GM23248 (cell line): ENCODE measurements around the gene LST1. TPM values are rescaled to one million over a fixed set of nuclear protein-coding genes. Genes with fewer than 3 reads are reported as not detected.

Experiments
- DNase-seq: peaks from one replicate; pipeline ENCODE4 v3.0.0-alpha.2; 2015
- H2AFZ ChIP-seq: fragments of 200-600 bp; sonication (generic); 2 replicates; pipeline ENCODE4 v1.6.1; 2016; ENCODE audit warnings: antibody characterized with exemption
- H3F3A ChIP-seq: fragments of 200-600 bp; sonication (generic); 2 replicates; pipeline ENCODE4 v1.6.1; 2016; ENCODE audit warnings: mild to moderate bottlenecking, antibody characterized with exemption, mixed run types; ENCODE audit not compliant: insufficient read depth
- H3K27ac ChIP-seq: fragments of 200-600 bp; sonication (generic); 2 replicates; pipeline ENCODE4 v1.5.1; 2016; ENCODE audit warnings: mild to moderate bottlenecking
- H3K27me3 ChIP-seq: fragments of 200-600 bp; sonication (generic); replicated peaks from 2 replicates; pipeline ENCODE4 v1.6.1; 2016; ENCODE audit warnings: mild to moderate bottlenecking; ENCODE audit not compliant: insufficient read depth
- H3K36me3 ChIP-seq: fragments of 200-600 bp; sonication (generic); 2 replicates; pipeline ENCODE4 v1.6.1; 2016; ENCODE audit warnings: low read depth, mild to moderate bottlenecking
- H3K4me1 ChIP-seq: fragments of 200-600 bp; sonication (generic); 2 replicates; pipeline ENCODE4 v1.6.1; 2016; ENCODE audit warnings: mild to moderate bottlenecking; ENCODE audit not compliant: insufficient read depth
- H3K4me2 ChIP-seq: fragments of 200-600 bp; sonication (generic); one replicate; pipeline ENCODE4 v1.6.1; 2016; ENCODE audit warnings: mild to moderate bottlenecking; ENCODE audit not compliant: unreplicated experiment
- H3K4me3 ChIP-seq: fragments of 200-600 bp; sonication (generic); 2 replicates; pipeline ENCODE4 v1.5.1; 2016; ENCODE audit warnings: mild to moderate bottlenecking
- H3K79me2 ChIP-seq: fragments of 200-600 bp; sonication (generic); 2 replicates; pipeline ENCODE4 v1.6.1; 2016; ENCODE audit warnings: mild to moderate bottlenecking; ENCODE audit not compliant: insufficient read depth
- H3K9ac ChIP-seq: fragments of 200-600 bp; sonication (generic); 2 replicates; pipeline ENCODE4 v1.6.1; 2016; ENCODE audit warnings: mild to moderate bottlenecking
- H3K9me2 ChIP-seq: fragments of 200-600 bp; sonication (generic); 2 replicates; pipeline ENCODE4 v1.6.1; 2016; ENCODE audit warnings: mixed run types, mild to moderate bottlenecking, moderate library complexity; ENCODE audit not compliant: insufficient read depth
- H3K9me3 ChIP-seq: fragments of 200-600 bp; sonication (generic); one replicate; pipeline ENCODE4 v1.6.1; 2017; ENCODE audit warnings: low read depth
- H4K20me1 ChIP-seq: fragments of 200-600 bp; sonication (generic); 2 replicates; pipeline ENCODE4 v1.6.0; 2016; ENCODE audit not compliant: insufficient read depth
- EZH2 ChIP-seq: fragments of 200-600 bp; sonication (generic); IDR thresholded peaks from 2 replicates; pipeline ENCODE4 v1.6.1; 2018; ENCODE audit warnings: antibody characterized with exemption, mild to moderate bottlenecking; ENCODE audit not compliant: insufficient read depth, poor library complexity, severe bottlenecking
- EZH2phosphoT487 ChIP-seq: fragments of 200-600 bp; sonication (generic); IDR thresholded peaks from 2 replicates; pipeline ENCODE4 v1.6.1; 2018; ENCODE audit warnings: antibody characterized with exemption, moderate library complexity, mild to moderate bottlenecking, low read depth; ENCODE audit not compliant: insufficient read depth
- WGBS, 2 experiments: methylation state at CpG; one replicate each; pipeline ENCODE4 v1.1.6; 2015 to 2017; ENCODE audit warnings: low lambda C conversion rate in 2 of 2, low coverage in 1 of 2; ENCODE audit errors: missing lambda C conversion rate in 2 of 2; 5-methylcytosine and 5-hydroxymethylcytosine counted together
- in situ Hi-C: fragments of 300-500 bp; cut with MboI; formaldehyde crosslinking; loops from 2 replicates; pipeline ENCODE4 v1.15.0; 2020
- polyA plus RNA-seq: library from polyadenylated mRNA; unstranded; fragments of >200 nt; fragmentation: Nextera tagmentation; extraction: Ambion mirVana; gene quantifications from 2 replicates; pipeline ENCODE4 v1.2.1, GENCODE V29; 2016
- total RNA-seq: library from RNA; depleted of rRNA; stranded (reverse); fragments of >200 nt; shearing (Covaris generic); gene quantifications from 2 replicates; pipeline ENCODE4 v1.2.3, GENCODE V29; 2014

Gene LST1
- total and polyA plus RNA-seq, 2 experiments from 2014 or later: not detected

DNA sequence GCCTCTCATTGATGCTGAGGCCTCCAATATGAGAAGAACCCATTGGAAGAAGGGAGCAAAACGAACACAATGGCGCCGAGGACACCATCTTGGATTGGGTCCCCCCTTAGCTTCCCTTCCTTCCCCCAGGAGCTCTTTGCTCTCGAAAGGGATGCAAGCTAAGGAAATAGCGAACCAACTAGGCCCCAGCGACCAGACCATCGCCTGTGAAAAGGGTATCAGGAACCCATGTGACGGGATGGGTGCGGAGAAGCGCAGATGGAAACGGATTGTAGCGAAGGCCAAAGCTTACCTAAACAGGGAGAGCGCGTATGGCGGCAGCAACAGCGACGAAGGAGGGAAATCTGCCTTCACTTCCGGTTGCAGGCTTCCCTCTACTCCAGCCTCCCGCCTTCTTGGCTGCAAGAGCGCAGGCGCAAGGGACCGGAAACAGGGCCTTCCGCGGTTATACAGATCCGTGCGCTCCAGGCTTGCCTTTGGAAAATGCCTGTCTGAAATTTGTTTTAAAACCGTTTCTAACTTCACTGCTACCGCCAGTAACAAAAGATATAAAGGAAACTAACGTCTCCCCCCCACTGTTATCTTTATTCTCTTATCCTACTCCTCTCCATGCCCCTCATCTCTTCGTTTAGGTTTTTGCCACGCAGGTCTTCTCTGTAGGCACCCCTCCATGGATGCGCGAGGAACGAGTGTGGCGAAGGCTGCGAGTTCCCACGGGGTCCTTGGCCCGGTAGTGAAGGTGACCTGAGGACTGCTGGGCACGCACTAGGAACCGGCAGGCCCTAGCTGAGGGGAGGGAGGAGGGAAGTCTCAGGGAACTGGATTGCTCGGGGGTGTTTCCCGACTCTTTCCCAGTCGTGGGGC is 44.2 kb upstream of the LST1 start, which contains the start of gene DDX39B:
DDX39B (minus strand) TSS at position 346 of the 864 bp plus-strand sequence. CDS start 1,471 bp downstream, outside the sequence.
- peak within 1 kb of the TSS; percentile 91 for H3K4me2 ChIP-seq
- H3K36me3 ChIP-seq: peaks cover 31% of the 10 kb centered on the region
- in situ Hi-C loops: loop anchor here (5.0 kb wide), 1 partner anchor 60 kb away; no protein-coding TSS in a partner anchor
- 0 to 2% methylated on average over 42 to 43 of the region's 43 CpGs for WGBS, 2 experiments
- DNase-seq: peak; percentile 99
- peaks cover 19% of the 10 kb centered on the region for H3K4me1 ChIP-seq
- H3K4me3 ChIP-seq: peak within 1 kb of the TSS; percentile 96
- TF ChIP-seq EZH2: no peak
- TF ChIP-seq EZH2phosphoT487: no peak
- H3K9ac ChIP-seq: peak within 1 kb of the TSS; percentile 98
- H3K27ac ChIP-seq: peak within 1 kb of the TSS; percentile 96
- H3K9me2 ChIP-seq: no peaks in the 10 kb centered on the region
- H3F3A ChIP-seq: peaks cover 15% of the 10 kb centered on the region; the same call in 1 of the 2 replicates
- H3K27me3 ChIP-seq: no peaks in the 10 kb centered on the region
- peak within 1 kb of the TSS; percentile 83 for H2AFZ ChIP-seq
- H3K9me3 ChIP-seq: no peaks in the 10 kb centered on the region
- peaks cover 27% of the 10 kb centered on the region for H4K20me1 ChIP-seq
- H3K79me2 ChIP-seq: peaks cover 64% of the 10 kb centered on the region

DNA sequence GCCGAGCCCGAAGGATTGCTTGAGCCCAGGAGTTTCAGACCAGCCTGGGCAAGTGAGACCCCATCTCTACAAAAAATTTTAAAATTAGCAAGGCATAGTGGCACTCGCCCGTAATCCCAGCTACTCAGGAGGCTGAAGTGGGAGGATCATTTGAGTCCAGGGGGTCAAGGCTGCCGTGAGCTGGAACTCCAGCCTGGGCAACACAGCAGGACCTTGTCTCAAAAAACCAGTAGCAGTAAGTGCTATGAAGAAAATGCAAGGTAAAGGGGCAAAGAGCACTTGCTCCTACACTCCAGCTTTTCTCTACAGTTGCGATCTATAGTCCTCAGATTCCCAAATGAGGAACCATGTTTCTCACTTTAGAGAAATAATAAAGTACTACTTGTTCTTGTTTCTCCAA is 42.4 kb upstream of the LST1 start:
- peaks cover 25% of the 10 kb centered on the region for H3K4me1 ChIP-seq
- peaks cover 21% of the 10 kb centered on the region for H4K20me1 ChIP-seq
- no peak overlapping the region for H3K4me3 ChIP-seq
- no peak overlapping the region for H2AFZ ChIP-seq
- in situ Hi-C loops: loop anchor here (5.0 kb wide), 1 partner anchor 59 kb away; no protein-coding TSS in a partner anchor
- peaks cover 14% of the 10 kb centered on the region; the same call in 1 of the 2 replicates for H3F3A ChIP-seq
- H3K79me2 ChIP-seq: peaks cover 59% of the 10 kb centered on the region
- H3K9ac ChIP-seq: no peak overlapping the region
- peaks cover 18% of the 10 kb centered on the region for H3K36me3 ChIP-seq
- no peak for DNase-seq
- WGBS, 2 experiments: 90% methylated on average over 6 of the region's 6 CpGs
- H3K27ac ChIP-seq: no peak overlapping the region
- H3K9me2 ChIP-seq: no peaks in the 10 kb centered on the region
- H3K4me2 ChIP-seq: no peak overlapping the region
- H3K9me3 ChIP-seq: no peaks in the 10 kb centered on the region
- no peaks in the 10 kb centered on the region for H3K27me3 ChIP-seq
- TF ChIP-seq EZH2 (no peak), EZH2phosphoT487 (no peak)

DNA sequence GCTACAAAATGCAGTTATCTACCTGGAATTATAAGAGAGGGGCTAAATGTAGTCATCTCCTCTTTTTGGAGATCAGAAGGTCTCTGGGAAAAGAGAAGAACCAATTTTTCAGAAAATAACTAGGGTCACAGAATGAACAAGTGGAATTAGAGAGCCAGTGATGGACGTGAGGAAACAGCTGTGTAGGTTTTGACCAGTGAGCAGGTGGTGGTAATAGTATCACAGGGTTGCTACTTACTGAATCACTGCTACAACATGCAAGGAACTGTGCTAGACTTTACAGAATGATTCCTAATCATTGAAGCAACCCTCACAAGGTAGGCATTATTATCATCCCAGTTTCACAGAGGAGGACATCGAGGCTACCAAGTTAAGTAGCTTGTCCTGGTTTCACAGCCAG is 41.4 kb upstream of the LST1 start:
- Histone ChIP-seq H3F3A (peaks cover 4% of the 10 kb centered on the region; the same call in 1 of the 2 replicates), H4K20me1 (peaks cover 13% of the 10 kb centered on the region; the same call in 1 of the 2 replicates), H3K9me3 (no peaks in the 10 kb centered on the region), H3K4me3 (no peak overlapping the region), H3K27me3 (no peaks in the 10 kb centered on the region), H3K36me3 (peaks cover 13% of the 10 kb centered on the region), H3K4me1 (peaks cover 16% of the 10 kb centered on the region), H3K4me2 (no peak overlapping the region), H2AFZ (no peak overlapping the region), H3K79me2 (peaks cover 59% of the 10 kb centered on the region), H3K27ac (no peak overlapping the region), H3K9me2 (no peaks in the 10 kb centered on the region), H3K9ac (no peak overlapping the region)
- TF ChIP-seq EZH2phosphoT487 (no peak), EZH2 (no peak)
- in situ Hi-C loops: loop anchor here (5.0 kb wide), 1 partner anchor 58 kb away; no protein-coding TSS in a partner anchor
- no peak for DNase-seq
- 44 to 56% methylated on average over 2 of the region's 2 CpGs for WGBS, 2 experiments

DNA sequence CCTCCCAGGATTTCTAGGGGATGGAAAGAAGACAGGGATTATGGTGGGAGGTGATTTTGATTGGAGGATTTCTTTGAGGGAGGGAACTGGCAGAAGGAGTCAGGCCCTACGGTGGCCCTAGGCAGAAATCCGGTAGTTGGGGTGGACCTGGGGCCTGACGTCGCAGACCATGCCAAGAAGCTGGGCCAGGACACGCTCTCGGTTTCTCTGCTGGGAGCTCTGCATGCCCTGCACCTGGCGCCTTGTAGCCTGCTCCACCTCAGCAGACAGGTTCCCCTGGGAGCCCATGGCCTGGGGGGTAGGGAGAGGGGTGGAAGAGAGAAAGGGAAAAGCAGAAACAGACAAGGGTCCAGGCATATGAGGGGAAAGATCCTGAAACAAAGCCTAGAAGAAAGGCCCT is 40.8 kb upstream of the LST1 start:
- WGBS, 2 experiments: 38 to 40% methylated on average over 7 of the region's 7 CpGs
- no peaks in the 10 kb centered on the region for H3K9me2 ChIP-seq
- H3K4me3 ChIP-seq: no peak overlapping the region
- H3F3A ChIP-seq: peaks cover 4% of the 10 kb centered on the region; the same call in 1 of the 2 replicates
- H3K36me3 ChIP-seq: peaks cover 7% of the 10 kb centered on the region; the same call in 1 of the 2 replicates
- in situ Hi-C loops: no loop called here
- peaks cover 6% of the 10 kb centered on the region; the same call in 1 of the 2 replicates for H4K20me1 ChIP-seq
- H3K4me2 ChIP-seq: no peak overlapping the region
- H3K9me3 ChIP-seq: no peaks in the 10 kb centered on the region
- TF ChIP-seq EZH2: no peak
- TF ChIP-seq EZH2phosphoT487: no peak
- H3K79me2 ChIP-seq: peaks cover 59% of the 10 kb centered on the region
- no peak overlapping the region for H3K27ac ChIP-seq
- peaks cover 10% of the 10 kb centered on the region; the same call in 1 of the 2 replicates for H3K4me1 ChIP-seq
- no peak overlapping the region for H3K9ac ChIP-seq
- no peaks in the 10 kb centered on the region for H3K27me3 ChIP-seq
- DNase-seq: no peak
- no peak overlapping the region for H2AFZ ChIP-seq
